GM21423 (cell line): ENCODE data around the gene IRX4.
"Not testable (repeated sequence)": the region's sequence is repeated elsewhere in the genome, so short reads cannot be mapped to it uniquely, and the experiment has no call there.

Experiments
- ATAC-seq: cut with Tn5 transposase; IDR thresholded peaks from one replicate; pipeline ENCODE4 v1.9.1; 2021; ENCODE audit warnings: mild to moderate bottlenecking, moderate library complexity; ENCODE audit not compliant: unreplicated experiment

The IRX4 gene

DNA sequence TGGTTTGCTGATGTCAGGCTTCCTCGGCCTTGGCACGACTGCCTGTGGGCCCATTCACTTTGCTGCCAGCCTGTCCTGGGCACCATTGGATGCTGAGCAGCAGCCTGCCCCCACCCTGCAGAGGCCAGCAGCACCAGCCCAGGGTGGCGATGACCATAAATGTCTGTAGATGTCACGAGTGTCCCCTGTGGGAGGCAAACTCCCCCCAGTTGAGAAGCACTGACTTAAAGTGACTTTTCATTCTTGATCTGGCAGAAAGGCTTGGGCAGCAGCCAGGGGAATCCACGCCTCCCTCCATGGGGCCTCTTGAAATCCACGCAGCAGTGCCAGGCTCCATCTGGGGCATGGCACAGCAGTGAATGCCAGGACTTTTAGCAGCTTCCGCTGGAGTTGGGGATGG lies 21.8 kb downstream of the IRX4 start:
- ATAC-seq = no peak

DNA sequence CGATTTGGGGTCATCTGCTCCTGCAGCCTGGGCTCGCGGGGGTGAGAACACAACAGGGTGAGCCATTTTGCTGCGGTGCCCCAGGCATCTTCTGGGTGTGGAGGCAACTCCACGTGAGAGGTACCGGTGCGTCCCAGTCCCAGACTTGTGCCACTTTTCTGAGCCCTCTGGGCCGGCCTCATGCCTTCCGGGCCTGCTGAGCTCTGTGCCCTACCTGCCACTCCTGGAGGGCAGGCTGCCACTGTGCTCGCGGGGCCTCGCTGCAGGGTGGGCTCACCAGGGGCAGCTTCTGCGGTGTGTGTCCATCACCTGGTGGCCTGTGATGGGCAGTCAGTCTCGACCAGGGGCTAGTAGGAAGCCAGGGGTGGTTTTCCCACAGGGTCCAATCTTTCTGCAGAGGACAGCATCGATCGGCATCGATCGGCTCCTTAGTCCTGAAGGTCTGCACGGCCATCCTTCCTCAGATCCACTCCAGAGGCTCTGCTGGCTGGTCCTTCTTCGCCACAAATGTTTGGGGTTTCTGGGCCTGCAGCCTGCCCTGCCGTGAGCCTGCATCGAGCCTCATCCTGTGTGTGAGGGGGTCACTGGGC lies 22.6 kb downstream of the IRX4 start:
- ATAC-seq = no peak

DNA sequence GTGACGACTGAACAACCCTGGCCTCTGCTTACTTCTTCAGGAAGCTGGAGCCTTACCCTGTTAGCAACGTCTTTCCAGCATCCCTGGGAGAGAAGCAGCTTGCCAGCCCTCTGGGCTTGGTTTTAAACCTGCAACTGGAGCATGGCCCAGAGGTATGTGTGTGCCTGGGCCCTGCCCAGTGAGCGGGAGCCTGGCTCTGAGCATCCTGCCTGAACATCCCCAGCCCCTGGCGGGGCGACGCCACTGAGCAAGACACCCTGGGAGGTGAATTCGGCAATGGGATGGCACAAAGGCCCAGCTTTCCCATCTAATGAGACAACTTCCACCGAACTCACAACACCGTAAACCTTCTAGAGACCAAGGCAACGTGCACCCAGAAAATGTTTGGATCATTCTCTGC lies 23.6 kb downstream of the IRX4 start:
- no peak for ATAC-seq

DNA sequence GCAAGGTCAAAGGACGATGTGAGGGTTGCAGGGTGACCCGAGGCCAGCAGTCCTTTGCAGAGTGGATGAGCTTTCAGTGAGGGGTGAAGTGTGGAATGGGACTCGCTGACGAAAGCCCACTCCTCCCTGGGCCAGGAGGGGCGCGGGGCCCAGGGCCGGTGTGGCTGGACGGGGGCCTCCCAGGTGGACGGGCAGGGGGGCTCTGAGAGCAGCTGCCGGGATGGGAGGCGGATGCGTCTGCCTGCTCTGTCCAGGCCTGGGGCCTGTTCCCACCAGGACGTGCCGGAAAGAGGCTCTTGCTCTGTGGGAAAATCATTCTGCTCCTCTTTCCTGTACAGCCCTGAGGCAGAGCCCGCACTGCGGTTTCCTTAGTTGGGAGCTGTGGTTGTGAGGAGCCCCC lies 24.3 kb downstream of the IRX4 start:
- no peak for ATAC-seq

DNA sequence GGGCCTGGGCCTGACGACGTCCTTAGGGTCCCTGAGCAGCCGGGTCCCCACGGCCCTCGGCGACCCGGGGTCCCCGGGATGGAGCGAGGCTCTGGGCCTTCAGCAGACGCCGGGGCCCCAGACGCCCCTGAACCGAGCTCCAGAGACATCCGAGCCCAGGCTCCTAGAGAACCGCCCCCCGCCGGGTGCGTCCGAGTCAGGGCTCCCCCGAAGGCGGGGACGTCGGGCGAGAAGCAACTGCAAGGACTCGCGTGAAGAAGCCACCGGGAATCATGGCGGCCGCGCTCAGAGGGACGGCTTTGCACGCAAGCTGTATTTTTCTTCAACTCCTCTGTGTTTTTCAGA lies 25.5 kb downstream of the IRX4 start:
- ATAC-seq = no peak

DNA sequence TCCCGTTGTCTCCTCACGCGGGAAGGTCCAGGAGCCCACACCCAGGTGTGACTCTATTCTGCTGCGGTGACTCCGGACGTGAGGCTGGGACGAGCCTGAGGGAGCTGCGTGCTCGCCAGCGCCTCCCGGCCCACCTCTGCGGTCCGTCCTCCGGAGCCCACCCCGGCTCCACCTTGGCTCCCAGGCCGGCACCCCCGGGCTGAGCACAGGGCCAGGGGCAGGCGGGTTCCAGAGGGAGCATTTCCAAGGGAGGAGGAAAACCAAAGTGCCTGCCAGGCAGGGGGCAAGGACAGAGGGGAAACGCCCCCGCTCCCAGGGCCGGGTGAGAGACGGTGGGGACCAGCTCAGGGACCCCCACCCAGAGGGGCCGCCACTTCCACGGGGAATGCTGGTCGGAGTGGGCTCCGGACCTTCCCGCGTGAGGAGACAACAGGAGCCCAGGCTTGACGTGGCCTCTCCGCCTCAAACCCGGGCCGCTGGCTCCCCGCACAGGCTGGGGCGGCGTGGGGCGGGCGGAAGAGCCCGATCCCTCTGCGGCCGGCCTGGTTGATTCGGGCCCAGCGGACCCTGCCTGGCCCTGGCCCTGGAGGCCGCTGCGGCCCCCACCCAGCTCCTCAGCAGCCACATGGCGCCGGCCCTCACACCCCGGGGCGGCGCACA lies 26.0 kb downstream of the IRX4 start:
- ATAC-seq = no peak

DNA sequence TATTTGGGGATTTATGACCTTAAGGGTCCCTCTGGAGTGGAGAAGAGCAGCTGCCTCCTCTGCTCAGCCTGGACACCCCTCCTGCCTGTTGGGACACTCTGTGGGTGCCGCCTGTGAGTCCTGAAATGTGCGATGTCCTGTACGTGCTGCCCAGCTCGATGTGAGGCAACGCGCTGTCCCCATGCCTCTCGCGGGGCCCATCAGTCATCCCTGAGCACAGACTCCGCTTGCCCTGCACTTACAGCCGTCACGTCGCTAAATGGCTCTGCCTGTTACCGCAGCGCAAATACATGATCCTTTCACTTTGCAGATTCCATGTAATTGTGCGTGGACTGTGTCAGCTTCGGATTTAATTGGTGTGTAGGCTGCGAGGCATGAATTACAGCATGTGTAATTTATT lies 27.1 kb downstream of the IRX4 start:
- no peak for ATAC-seq

DNA sequence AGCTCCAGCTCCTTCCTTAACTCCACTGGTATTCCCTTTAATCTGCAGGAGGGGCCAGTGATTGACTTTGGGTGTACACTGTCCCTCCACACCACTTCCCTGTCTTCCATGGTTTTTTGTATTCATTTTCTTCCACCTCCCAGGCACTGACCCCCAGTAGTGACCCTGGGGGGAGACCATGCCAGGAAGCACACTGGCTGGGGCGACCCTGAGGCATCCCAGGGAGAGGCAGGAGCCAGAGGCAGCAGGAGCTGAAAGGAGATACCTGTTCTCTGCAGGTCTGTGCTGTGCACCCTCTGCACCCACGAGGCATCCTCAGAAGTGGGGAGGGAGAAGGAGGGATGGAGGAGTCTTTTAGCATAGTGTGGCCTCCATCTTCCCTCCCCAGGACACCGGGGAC lies 27.6 kb downstream of the IRX4 start:
- ATAC-seq = no peak

DNA sequence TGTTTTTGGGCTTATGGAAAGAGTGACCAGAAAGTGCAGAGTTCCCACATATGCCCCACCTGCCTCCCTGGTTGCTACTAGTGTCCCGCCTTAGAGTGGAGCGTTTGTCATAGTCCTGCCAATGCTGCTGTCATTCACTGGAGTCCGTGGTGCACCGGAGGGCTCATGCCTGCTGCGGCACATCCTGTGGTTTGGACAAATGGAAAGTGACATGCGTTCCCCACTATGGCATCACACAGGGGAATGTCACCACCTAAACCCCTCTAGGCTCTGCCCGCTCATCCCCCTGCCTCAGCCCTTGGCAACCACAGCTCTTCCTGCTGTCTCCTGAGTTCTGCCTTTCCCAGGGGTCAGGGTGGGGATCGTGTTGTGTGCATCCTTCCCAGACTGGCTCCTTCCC lies 29.2 kb downstream of the IRX4 start:
- no peak for ATAC-seq

DNA sequence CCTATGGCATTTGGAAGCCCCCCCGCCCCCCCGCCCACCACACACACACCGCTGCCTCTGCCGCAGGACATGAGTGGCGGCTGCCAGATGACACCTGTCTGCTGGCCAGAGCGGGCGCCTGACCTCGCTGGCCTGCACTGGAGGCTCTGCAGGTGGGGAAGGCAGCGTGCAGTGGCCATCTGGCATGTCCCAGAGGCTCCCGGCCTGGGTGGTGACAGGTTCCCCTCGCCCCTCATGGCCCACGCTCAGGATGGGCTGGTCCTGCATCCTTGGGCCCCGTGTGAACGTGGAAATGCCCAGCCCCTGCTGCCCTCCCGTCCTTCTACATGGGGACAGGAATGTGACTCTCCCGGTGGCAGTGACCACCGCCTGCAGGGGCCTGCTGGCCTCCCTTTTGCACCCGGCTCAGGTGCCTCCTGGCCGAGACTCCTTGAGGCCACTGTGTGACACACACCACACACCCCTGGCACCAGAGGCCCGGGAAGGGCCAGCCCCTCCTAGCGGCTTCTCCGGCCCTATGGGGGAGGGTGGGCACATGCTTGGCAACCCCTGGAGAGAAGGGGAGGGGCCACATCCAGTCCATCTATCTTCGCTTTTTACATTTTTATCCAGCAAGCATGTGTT lies 30.3 kb downstream of the IRX4 start:
- ATAC-seq = no peak

DNA sequence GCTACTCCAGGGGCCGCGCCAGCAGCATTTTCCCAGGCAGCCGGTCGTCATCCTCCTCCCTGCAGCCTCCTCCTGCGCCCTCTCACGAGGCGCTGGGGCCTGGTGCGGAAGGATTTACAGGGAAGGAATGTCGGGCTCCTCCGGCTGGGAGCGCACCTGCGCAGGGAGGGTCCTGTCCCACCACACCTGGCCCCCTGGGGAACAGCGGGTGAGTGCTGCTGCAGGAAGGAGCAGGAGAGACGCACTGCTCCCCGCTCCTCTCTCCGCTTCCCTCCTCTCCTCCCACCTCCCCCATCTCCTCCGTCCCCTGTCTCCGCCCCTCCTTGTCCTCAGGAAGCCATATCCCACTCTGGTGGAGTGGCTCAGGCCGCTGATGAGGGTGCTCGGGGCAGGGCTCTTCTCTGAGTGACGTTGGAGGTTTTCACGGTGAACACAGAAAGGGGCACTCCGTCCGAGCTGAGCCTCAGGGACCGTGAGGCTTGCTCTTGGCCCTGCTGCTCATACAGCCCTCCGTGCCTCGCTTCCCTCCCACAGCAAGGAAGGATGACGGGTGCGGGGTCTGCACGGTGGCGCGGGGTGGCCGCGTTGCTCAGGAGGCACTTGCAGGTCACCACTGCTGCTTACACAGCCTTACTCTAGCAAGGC lies 31.3 kb downstream of the IRX4 start:
- ATAC-seq = no peak

DNA sequence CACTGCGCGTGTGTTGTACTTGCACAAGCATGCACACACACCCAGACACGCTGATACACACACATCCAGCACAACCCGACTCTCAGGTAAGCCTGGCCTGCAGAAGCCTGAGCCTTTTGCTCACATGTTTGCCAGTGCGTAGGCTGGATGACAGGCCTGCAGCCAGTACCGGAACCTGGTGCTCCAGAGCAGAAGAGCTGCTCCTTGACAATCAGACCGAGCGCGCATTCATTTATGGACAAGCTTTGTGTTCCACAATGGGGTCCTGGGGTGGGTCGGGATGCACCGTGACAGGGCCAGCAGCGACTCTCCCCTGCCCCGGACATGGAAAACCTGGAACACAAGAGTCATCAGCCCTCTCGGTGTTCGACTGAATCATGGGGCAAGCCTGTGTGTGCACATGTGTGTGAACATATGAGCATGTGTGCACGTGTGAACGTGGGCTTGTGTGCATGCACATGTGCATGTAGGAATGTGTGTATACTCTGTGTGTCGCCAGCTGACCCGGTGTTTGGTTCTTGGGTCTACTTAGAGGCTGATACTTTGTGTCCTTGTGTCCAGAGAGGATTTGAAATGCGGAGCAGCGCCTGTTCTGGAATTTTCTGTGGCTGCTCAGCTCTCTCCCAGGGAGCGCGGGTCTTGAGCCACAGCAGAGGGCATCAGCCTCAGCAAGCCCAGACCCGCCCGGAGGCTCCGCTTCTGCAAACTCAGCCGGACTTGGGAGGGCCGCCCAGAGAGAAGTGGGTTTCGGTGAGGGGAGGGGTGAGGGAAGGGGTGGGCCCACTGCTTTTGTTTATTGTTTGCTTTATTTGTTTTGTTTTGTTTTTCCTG lies 32.2 kb downstream of the IRX4 start:
- ATAC-seq = no peak

DNA sequence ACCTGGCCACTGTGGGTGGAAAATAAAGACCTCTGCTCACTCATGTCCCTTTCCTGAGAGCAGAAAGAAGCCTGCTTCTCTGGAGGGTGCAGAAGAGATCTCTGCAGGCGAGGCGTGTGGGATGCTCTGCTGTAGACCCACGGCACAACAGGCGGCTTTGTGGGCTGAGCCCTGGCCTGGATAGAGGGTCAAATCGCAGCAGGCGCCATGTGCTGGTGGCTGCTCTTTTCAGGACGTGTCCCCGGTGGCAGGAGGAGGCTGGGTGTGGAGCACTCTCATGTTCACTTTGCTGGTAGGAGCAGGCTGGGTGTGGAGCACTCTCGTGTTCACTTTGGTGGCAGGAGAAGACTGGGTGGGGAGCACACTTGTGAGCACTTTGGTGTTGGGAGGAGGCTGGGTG lies 35.1 kb downstream of the IRX4 start:
- ATAC-seq = no peak

DNA sequence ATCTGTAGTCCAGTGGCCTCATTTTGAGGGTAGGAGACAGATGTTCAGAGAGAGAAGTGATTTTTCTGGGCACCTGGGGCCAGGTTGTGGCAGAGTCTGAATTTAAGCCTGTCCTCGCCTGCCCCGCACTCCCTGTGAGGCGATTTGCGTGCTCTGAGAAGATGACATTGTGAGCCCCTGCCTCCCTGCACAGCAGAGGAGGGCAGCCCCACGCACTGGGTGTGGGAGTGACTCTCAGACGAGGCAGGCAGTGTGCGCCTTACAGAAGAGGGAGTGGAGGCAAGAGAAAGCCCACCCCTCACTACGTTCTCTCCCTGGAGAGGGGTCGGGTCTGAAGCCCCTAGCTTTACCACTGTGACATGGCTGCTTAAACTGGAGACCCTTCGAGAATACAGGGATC lies 35.7 kb downstream of the IRX4 start:
- no peak for ATAC-seq

DNA sequence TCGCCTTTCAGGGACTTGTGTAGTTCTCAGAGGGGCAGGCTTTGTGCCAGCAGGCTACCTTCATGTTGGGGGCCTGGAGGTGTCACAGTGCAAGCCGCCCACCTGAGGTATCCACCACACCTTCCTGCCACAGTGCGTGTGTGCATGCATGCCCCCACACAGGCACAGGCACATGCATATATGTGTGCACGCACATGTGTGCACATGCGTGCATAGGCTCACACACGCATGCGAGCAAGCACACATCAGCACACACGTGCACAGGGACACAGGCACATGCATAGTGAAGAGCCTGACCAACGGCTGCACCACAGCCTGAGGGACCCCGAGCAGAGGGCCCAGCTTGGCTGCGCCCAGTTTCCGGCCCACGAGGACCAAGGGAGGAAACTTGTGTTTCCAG lies 36.1 kb downstream of the IRX4 start:
- ATAC-seq = no peak

DNA sequence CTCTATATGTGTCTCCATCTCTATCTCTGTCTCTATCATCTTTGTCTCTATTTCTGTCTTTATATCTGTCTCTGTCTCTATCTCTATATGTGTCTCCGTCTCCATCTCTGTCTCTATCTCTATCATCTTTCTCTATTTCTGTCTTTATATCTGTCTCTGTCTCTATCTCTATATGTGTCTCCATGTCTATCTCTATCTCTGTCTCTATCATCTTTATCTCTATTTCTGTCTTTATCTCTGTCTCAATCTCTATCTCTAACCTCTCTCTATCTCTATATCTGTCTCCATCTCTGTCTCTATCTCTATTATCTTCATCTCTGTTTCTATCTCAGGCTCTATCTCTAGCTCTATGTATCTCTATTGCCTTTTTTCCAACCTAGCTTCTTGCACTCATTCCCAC lies 37.0 kb downstream of the IRX4 start:
- ATAC-seq = no peak

DNA sequence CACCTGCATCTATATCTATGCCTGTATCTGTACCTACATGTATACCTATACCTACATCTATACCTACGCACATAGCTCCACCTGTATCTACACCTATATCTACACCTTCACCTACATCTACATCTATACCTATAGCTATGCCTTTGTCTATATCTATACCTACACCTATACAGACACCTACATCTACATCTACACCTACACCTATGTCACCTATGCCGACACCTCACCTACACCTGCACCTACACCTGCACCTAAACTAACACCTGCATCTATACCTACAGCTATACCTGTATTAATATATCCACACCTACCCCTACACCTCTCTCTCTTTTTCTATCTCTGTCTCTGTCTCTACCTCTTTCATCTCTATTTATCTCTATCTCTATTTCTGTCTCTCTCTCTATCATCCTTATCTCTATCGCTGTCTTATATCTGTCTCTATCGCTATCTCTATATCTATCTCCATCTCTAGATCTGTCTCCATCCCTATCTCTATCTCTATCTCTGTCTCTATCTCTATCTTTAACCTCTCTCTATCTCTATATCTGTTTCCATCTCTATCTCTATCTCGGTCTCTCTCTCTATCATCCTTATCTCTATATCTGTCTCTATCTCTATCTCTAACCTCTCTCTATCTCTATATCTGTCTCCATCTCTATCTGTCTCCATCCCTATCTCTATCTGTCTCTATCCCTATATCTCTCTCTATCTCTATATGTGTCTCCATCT lies 37.9 kb downstream of the IRX4 start:
- no peak for ATAC-seq

DNA sequence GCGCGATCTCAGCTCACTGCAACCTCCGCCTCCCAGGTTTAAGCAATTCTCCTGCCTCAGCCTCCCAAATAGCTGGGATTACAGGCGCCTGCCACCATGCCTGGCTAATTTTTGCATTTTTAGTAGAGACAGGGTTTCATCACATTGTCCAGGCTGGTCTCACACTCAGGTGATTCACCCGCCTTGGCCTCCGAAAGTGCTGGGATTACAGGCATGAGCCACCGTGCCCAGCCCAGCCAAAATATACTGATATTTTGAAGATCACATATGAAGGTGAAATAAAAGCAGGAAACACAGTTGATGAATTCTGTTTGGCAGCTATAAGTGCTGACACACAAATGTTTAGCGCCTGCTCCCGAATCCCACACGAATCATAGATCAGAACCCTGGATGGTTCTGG lies 39.0 kb downstream of the IRX4 start:
- ATAC-seq = not testable (repeated sequence)

DNA sequence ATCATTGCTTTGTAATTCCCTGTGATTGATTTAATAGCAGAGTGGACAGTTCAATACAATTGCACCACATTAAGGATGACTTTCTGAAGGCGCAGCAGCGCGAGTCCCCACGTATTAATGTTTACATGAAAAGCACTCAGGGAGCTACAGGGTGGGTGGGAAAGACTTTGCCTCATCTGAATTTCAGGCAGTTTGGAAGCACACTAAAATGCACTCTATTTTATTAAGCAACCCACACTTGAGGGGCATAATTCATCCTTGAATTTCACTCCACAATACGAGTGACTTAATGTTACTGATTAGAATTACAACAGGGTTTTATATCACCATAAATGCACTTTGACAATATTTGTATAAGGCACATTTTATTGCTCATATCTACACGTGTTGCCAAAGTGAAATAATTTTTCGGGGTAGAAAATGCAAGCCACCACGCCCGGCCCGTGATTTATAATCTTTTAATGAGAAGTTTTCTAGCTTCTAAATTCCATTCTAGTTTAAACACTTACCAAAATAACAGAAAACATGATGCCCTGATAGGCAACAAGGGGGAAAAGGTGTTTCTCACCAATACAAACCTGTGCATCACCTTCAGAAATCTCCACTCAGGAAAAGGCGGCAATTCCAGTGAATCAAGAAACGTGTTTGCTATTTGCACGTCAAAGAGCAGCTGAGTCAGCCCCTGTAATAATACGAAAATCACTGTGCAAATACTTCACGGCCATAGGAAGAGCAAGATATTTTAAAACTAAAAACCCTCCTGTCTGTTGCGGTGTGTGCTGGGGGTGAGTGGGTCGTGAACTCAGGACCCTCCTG lies 40.5 kb downstream of the IRX4 start:
- no peak for ATAC-seq
